Transverse colon (tissue), 4 donors: ENCODE data around the gene HAGH. TPM values are rescaled to one million over a fixed set of nuclear protein-coding genes. Genes with fewer than 3 reads are reported as not detected.

Experiments used
- DNase-seq: peaks from one replicate; pipeline ENCODE4 v3.0.0-alpha.2; 2019
- H3K27ac ChIP-seq, 4 donors: fragments of 200-600 bp; sonication (generic); 2 replicates each; pipeline ENCODE4 v1.5.1; 2016 to 2018; ENCODE audit warnings: inconsistent platforms in 4 of 4
- H3K27me3 ChIP-seq: fragments of 200-600 bp; sonication (generic); 2 replicates; pipeline ENCODE4 v1.5.1; 2017; ENCODE audit warnings: inconsistent platforms
- H3K36me3 ChIP-seq, 4 donors: fragments of 200-600 bp; sonication (generic); 2 replicates each; pipeline ENCODE4 v1.5.1; 2017 to 2019; ENCODE audit warnings: inconsistent platforms in 4 of 4
- H3K4me1 ChIP-seq, 4 donors: fragments of 200-600 bp; sonication (generic); 2 replicates each; pipeline ENCODE4 v1.5.1; 2017 to 2020; ENCODE audit warnings: inconsistent platforms in 4 of 4
- H3K4me3 ChIP-seq, 4 donors: fragments of 200-600 bp; sonication (generic); 1 replicate in 1 of 4; 2 replicates in 3 of 4; pipeline versions ENCODE4 v1.5.1 to v1.6.1; 2017 to 2019; ENCODE audit warnings: inconsistent platforms in 4 of 4
- H3K9me3 ChIP-seq, 2 donors: fragments of 200-600 bp; sonication (generic); 2 replicates each; pipeline ENCODE4 v1.5.1; 2017 to 2019; ENCODE audit warnings: inconsistent platforms in 2 of 2
- CTCF ChIP-seq, 5 experiments: fragments of 200-600 bp in 3 of 5; fragments of 450-650 bp in 2 of 5; sonication (generic) in 3 of 5; IDR thresholded peaks; 1 replicate in 2 of 5; 2 replicates in 3 of 5; pipeline ENCODE4 v1.5.1; 2016 to 2017; ENCODE audit warnings: antibody characterized with exemption in 5 of 5, inconsistent platforms in 3 of 5, mild to moderate bottlenecking in 2 of 5, moderate library complexity in 1 of 5
- EP300 ChIP-seq: sonication (generic); formaldehyde crosslinking; IDR thresholded peaks from one replicate; pipeline ENCODE4 v1.6.1; 2017; ENCODE audit warnings: antibody characterized with exemption, low read depth
- POLR2A ChIP-seq: fragments of 450-650 bp; IDR thresholded peaks from one replicate; pipeline ENCODE4 v1.6.1; 2016; ENCODE audit warnings: antibody characterized with exemption, mild to moderate bottlenecking, moderate library complexity
- POLR2AphosphoS5 ChIP-seq, 3 donors: sonication (generic); formaldehyde crosslinking; IDR thresholded peaks; one replicate each; pipeline ENCODE4 v1.6.1; 2016; ENCODE audit warnings: antibody characterized with exemption in 3 of 3
- WGBS, 2 donors: methylation state at CpG; one replicate each; pipeline ENCODE4 v1.1.5; 2018; ENCODE audit warnings: low coverage in 1 of 2; 5-methylcytosine and 5-hydroxymethylcytosine counted together
- in situ Hi-C, 4 donors: fragments of 200-750 bp; cut with MboI; loops; one replicate each; pipeline versions ENCODE4 v1.15.0 to v1.15.1; 2017; ENCODE audit warnings: low sequenced_read_pairs in 3 of 4, low pct_ligation_motif_present in 1 of 4, low pct_unique_long_range_greater_than_20kb in 1 of 4
- intact Hi-C: fragments of 100-400 bp; cut with DNase I; formaldehyde crosslinking; loops from one replicate; pipeline ENCODE4 v1.15.1; 2023; ENCODE audit warnings: low total_unique reads
- total RNA-seq, 4 donors: library from RNA; depleted of rRNA; stranded (reverse); fragments of >200 nt; gene quantifications; one replicate each; pipeline ENCODE4 v1.1.0, GENCODE V29; 2016

The HAGH gene
- total RNA-seq, 4 donors from 2014 or later = 40.6 to 403 (median 121) TPM

GRCh38 chr16:1776672-1776955, 50.0 kb downstream of the HAGH start:
- intact Hi-C loops = no loop called here
- Histone ChIP-seq H3K36me3 (peaks cover 0 to 10% (median 5%) of the 10 kb centered on the region in 4 donors), H3K4me1 (peaks cover 17 to 41% (median 30%) of the 10 kb centered on the region in 4 donors), H3K27ac (no peak overlapping the region), H3K4me3 (no peak overlapping the region), H3K9me3 (no peaks in the 10 kb centered on the region), H3K27me3 (no peaks in the 10 kb centered on the region)
- 83% methylated on average over 13 of the region's 13 CpGs; no CpG with 5 or more reads in 1 of the 2 donors for WGBS, 2 donors
- no peak for TF ChIP-seq POLR2AphosphoS5 (IDR thresholded peaks at IDR 0.05)
- TF ChIP-seq POLR2A = no peak
- no peak for TF ChIP-seq EP300
- no peak for TF ChIP-seq CTCF (IDR thresholded peaks at IDR 0.05)
- in situ Hi-C loops = no loop called here
- peak; percentile 8 for DNase-seq

- TF ChIP-seq POLR2A = no peak
- no peak for TF ChIP-seq CTCF (IDR thresholded peaks at IDR 0.05)
- no peak for TF ChIP-seq POLR2AphosphoS5 (IDR thresholded peaks at IDR 0.05)
- no peak for TF ChIP-seq EP300
- WGBS, 2 donors = 84% methylated on average over 14 of the region's 28 CpGs; no CpG with 5 or more reads in 1 of the 2 donors
- H3K4me1 ChIP-seq = peaks cover 12 to 38% (median 25%) of the 10 kb centered on the region in 4 donors
- H3K4me3 ChIP-seq = no peak overlapping the region
- no peak overlapping the region for H3K27ac ChIP-seq
- no peaks in the 10 kb centered on the region for H3K9me3 ChIP-seq
- no peaks in the 10 kb centered on the region for H3K27me3 ChIP-seq
- DNase-seq = peak; percentile 8
- H3K36me3 ChIP-seq = peaks cover 0 to 10% (median 5%) of the 10 kb centered on the region in 4 donors
- in situ Hi-C loops = no loop called here
- intact Hi-C loops = no loop called here
Measured at GRCh38 chr16:1775846-1776671, 50.6 kb downstream of the HAGH start.

- Histone ChIP-seq H3K27ac (no peak overlapping the region), H3K4me3 (no peak overlapping the region), H3K9me3 (no peaks in the 10 kb centered on the region), H3K36me3 (peaks cover 0 to 10% (median 5%) of the 10 kb centered on the region in 4 donors), H3K27me3 (no peaks in the 10 kb centered on the region), H3K4me1 (peaks cover 10 to 41% (median 24%) of the 10 kb centered on the region in 4 donors)
- 90% methylated on average over 22 of the region's 30 CpGs; no CpG with 5 or more reads in 1 of the 2 donors for WGBS, 2 donors
- intact Hi-C loops = no loop called here
- in situ Hi-C loops = no loop called here
- DNase-seq = peak; percentile 8
- no peak for TF ChIP-seq POLR2AphosphoS5 (IDR thresholded peaks at IDR 0.05)
- TF ChIP-seq EP300 = no peak
- no peak for TF ChIP-seq CTCF (IDR thresholded peaks at IDR 0.05)
- no peak for TF ChIP-seq POLR2A
Measured at GRCh38 chr16:1775006-1775845, 51.4 kb downstream of the HAGH start.

GRCh38 chr16:1774448-1774780, 52.2 kb downstream of the HAGH start:
- WGBS, 2 donors = 69% methylated on average over 6 of the region's 7 CpGs; no CpG with 5 or more reads in 1 of the 2 donors
- Histone ChIP-seq H3K27ac (peak overlapping the region in 2 of 4 donors; percentile 95 to 97), H3K4me1 (peaks cover 16 to 42% (median 32%) of the 10 kb centered on the region in 4 donors), H3K9me3 (no peaks in the 10 kb centered on the region), H3K36me3 (peaks cover 0 to 10% (median 5%) of the 10 kb centered on the region in 4 donors), H3K4me3 (peak overlapping the region in 2 of 4 donors; percentile 91 to 94), H3K27me3 (no peaks in the 10 kb centered on the region)
- TF ChIP-seq EP300 (no peak), POLR2A (no peak), CTCF (IDR thresholded peaks at IDR 0.05) (no peak), POLR2AphosphoS5 (IDR thresholded peaks at IDR 0.05) (no peak)
- no peak for DNase-seq
- intact Hi-C loops = no loop called here
- in situ Hi-C loops = no loop called here
